GM13976 (cell line): ENCODE measurements around the gene CABLES1.

Experiments
- DNase-seq: peaks from one replicate; pipeline ENCODE4 v3.0.0; 2012; ENCODE audit warnings: low spot score
- in situ Hi-C: fragments of 300-500 bp; cut with MboI; formaldehyde crosslinking; loops from one replicate; pipeline ENCODE4 v1.12.0; 2022; ENCODE audit warnings: low sequenced_read_pairs, mixed read lengths, inconsistent platforms; ENCODE audit not compliant: unreplicated experiment
- TF ChIP-seq, protein P1 (sequence below): IDR thresholded peaks from 2 replicates; pipeline ENCODE4 v1.5.1; 2012; ENCODE audit warnings: borderline replicate concordance, mild to moderate bottlenecking; ENCODE audit not compliant: insufficient read depth; ENCODE audit errors: extremely low read depth, missing control alignments, control extremely low read depth

Gene CABLES1

DNA sequence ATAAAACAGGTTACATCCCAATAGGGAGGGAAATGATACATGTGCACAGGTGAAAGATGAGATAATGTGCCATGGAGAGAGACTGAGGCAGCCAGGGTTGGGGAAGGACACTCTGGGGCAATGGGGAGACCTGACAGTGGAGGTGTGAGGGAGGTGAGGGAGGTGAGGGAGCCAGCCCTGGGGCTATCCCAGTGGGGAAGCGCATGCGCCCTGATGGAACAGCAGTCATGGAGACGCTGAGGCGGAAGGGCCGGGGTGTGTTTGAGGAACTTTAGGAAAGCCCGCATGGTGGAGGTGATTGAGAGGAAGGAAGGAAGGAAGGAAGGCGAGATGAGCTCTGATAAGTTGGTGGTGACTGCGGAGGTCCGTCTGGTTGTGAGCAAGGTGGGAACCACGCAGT lies 66.5 kb downstream of the CABLES1 start:
- TF ChIP-seq, protein P1, sequence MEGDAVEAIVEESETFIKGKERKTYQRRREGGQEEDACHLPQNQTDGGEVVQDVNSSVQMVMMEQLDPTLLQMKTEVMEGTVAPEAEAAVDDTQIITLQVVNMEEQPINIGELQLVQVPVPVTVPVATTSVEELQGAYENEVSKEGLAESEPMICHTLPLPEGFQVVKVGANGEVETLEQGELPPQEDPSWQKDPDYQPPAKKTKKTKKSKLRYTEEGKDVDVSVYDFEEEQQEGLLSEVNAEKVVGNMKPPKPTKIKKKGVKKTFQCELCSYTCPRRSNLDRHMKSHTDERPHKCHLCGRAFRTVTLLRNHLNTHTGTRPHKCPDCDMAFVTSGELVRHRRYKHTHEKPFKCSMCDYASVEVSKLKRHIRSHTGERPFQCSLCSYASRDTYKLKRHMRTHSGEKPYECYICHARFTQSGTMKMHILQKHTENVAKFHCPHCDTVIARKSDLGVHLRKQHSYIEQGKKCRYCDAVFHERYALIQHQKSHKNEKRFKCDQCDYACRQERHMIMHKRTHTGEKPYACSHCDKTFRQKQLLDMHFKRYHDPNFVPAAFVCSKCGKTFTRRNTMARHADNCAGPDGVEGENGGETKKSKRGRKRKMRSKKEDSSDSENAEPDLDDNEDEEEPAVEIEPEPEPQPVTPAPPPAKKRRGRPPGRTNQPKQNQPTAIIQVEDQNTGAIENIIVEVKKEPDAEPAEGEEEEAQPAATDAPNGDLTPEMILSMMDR, result no peak
- in situ Hi-C loops, result no loop called here
- no peak for DNase-seq

DNA sequence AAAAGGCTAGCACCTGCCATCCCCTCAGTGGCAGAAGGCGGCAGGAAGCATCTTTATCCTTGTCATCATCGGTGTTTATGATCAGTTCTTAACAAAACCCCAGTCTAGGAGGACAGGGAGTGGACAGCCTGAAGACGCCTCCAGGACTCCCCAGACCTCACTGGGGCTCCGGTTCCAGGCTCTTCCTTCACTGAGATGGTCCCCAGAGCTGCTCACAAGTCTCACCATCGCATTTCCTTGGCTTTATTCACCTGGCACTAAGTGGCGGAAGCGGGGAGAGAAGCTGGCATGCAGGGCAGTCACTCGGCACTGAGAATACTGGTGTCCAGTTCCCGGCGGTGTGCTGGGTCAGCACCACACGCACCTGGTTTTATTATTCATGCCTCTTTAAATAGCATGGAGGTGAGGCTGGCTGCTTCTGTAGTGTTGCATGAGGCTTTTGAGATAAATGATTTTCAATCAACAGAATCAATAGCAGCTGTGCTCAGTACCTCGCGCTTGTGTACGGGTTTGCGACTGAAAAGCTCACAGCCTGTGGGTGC lies 68.7 kb downstream of the CABLES1 start:
- in situ Hi-C loops, result no loop called here
- TF ChIP-seq, protein P1, result no peak
- DNase-seq, result no peak

DNA sequence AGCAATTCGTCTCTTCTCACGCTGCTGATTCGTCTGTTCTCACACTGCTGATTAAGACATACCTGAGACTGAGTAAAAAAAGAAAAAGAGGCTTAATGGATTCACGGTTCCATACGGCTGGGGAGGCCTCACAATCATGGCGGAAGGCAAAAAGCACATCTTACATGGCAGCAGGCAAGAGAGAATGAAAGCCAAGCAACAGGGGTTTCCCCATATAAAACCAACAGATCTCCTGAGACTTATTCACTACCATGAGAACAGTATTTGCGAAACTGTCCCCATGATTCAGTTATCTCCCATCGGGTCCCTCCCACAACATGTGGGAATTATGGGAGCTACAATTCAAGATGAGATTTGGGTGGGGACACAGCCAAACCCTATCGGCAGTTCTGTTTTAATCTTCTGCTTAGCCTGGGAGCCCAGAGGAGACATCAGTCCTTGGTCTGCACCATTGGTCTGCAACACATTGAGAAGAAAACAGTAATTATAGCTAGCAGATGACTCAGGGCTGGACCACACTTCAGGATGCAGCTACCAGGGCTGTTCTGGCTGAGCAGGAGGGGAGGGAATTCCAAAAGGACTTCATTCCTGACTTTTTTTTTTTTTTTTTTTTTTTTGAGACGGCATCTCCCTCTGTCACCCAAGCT lies 69.4 kb downstream of the CABLES1 start:
- in situ Hi-C loops, result no loop called here
- TF ChIP-seq, protein P1, result no peak
- DNase-seq, result no peak

DNA sequence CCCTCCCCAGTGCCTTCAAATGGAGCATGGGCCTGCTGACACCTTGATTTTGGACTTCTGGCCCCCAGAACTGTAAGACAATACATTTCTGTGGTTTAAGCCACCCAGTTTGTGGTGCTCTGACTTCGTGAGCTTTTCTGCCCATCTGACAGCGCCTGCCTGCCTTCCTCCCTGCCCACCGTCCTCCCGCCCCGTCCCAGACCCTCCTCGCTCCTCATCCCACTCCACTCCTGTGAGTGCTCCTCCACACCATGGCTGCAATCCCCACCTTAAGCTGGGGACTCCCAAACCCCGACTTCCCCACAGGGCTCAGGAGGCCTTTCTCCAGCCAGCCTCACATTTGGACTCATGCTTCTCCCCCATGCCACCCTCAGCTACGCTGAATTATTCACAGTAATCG lies 70.7 kb downstream of the CABLES1 start:
- in situ Hi-C loops, result no loop called here
- DNase-seq, result no peak
- TF ChIP-seq, protein P1, result no peak

DNA sequence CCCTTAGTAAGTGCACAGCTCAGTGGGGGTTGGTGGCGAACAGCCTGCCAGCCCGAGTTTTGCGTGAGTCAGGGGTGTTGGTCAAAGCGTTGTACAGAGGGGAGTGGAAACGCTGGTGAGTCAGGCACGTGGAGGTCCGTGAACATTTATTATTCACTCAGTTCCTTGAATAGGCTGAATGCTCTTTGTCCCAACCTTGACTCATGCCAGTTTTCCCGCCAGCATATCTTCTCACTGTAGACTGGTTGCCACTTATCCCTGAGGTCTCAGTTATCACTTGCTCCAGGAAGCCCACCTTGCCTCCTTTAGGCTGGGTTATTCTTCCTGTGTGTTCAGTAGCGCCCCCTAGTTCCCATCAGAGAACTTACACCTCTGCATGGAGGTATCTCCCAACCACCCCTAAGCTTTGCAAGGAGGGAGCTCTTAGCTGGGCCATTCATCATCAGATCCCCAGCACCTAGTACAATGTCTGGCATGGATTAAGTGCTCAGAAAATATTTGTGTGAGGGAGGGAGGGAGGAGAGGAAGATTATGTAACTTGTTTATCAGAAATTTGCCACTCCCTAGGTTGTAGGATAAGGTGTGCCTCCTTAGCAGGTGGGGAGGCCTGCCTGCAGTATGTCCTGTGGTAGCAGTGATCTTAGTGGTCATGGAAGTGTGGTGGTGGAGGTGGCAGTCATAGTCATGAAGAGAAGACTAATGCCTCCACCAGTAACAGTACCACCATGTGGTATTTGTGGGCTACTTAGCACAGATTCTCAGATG lies 72.1 kb downstream of the CABLES1 start:
- in situ Hi-C loops, result no loop called here
- no peak for DNase-seq

DNA sequence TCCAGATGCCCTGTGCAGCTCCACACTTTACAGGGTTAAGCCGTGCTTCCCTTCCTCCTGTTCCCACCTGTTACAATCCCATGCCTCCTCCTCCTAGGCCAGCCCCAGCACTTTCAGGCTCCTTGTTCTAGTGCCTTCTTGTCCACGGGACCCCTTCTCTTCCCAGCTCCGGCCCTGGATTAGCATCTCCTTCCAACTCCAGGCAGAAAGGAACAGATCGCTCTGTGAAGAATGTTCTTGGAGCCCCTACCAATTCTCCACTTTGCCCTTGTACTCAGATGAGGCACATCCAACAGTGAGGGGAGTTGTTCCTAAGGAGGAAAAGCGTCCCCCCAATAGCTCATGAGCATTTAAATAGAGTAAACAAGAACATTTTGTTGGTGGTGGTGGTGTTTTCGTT lies 72.7 kb downstream of the CABLES1 start:
- TF ChIP-seq, protein P1, result no peak
- no peak for DNase-seq
- in situ Hi-C loops, result no loop called here

More for the DNA sequence above, 72.1 kb downstream of the CABLES1 start:
- TF ChIP-seq, protein P1, result no peak
